Transverse colon (tissue), 4 donors: Measurements from ENCODE around the gene ARHGAP10. TPM values are rescaled to one million over a fixed set of nuclear protein-coding genes. Genes with fewer than 3 reads are reported as not detected.

ENCODE experiments used
- DNase-seq: peaks from one replicate; pipeline ENCODE4 v3.0.0-alpha.2; 2019
- H3K27ac ChIP-seq, 4 donors: fragments of 200-600 bp; sonication (generic); 2 replicates each; pipeline ENCODE4 v1.5.1; 2016 to 2018; ENCODE audit warnings: inconsistent platforms in 4 of 4
- H3K27me3 ChIP-seq: fragments of 200-600 bp; sonication (generic); 2 replicates; pipeline ENCODE4 v1.5.1; 2017; ENCODE audit warnings: inconsistent platforms
- H3K36me3 ChIP-seq, 4 donors: fragments of 200-600 bp; sonication (generic); 2 replicates each; pipeline ENCODE4 v1.5.1; 2017 to 2019; ENCODE audit warnings: inconsistent platforms in 4 of 4
- H3K4me1 ChIP-seq, 4 donors: fragments of 200-600 bp; sonication (generic); 2 replicates each; pipeline ENCODE4 v1.5.1; 2017 to 2020; ENCODE audit warnings: inconsistent platforms in 4 of 4
- H3K4me3 ChIP-seq, 4 donors: fragments of 200-600 bp; sonication (generic); 1 replicate in 1 of 4; 2 replicates in 3 of 4; pipeline versions ENCODE4 v1.5.1 to v1.6.1; 2017 to 2019; ENCODE audit warnings: inconsistent platforms in 4 of 4
- H3K9me3 ChIP-seq, 2 donors: fragments of 200-600 bp; sonication (generic); 2 replicates each; pipeline ENCODE4 v1.5.1; 2017 to 2019; ENCODE audit warnings: inconsistent platforms in 2 of 2
- EP300 ChIP-seq: sonication (generic); formaldehyde crosslinking; IDR thresholded peaks from one replicate; pipeline ENCODE4 v1.6.1; 2017; ENCODE audit warnings: antibody characterized with exemption, low read depth
- POLR2A ChIP-seq: fragments of 450-650 bp; IDR thresholded peaks from one replicate; pipeline ENCODE4 v1.6.1; 2016; ENCODE audit warnings: antibody characterized with exemption, mild to moderate bottlenecking, moderate library complexity
- POLR2AphosphoS5 ChIP-seq, 3 donors: sonication (generic); formaldehyde crosslinking; IDR thresholded peaks; one replicate each; pipeline ENCODE4 v1.6.1; 2016; ENCODE audit warnings: antibody characterized with exemption in 3 of 3
- WGBS, 2 donors: methylation state at CpG; one replicate each; pipeline ENCODE4 v1.1.5; 2018; ENCODE audit warnings: low coverage in 1 of 2; 5-methylcytosine and 5-hydroxymethylcytosine counted together
- in situ Hi-C, 4 donors: fragments of 200-750 bp; cut with MboI; loops; one replicate each; pipeline versions ENCODE4 v1.15.0 to v1.15.1; 2017; ENCODE audit warnings: low sequenced_read_pairs in 3 of 4, low pct_ligation_motif_present in 1 of 4, low pct_unique_long_range_greater_than_20kb in 1 of 4
- intact Hi-C: fragments of 100-400 bp; cut with DNase I; formaldehyde crosslinking; loops from one replicate; pipeline ENCODE4 v1.15.1; 2023; ENCODE audit warnings: low total_unique reads
- total RNA-seq, 4 donors: library from RNA; depleted of rRNA; stranded (reverse); fragments of >200 nt; gene quantifications; one replicate each; pipeline ENCODE4 v1.1.0, GENCODE V29; 2016
- TF ChIP-seq, protein P1 (sequence below), 5 experiments: fragments of 200-600 bp in 3 of 5; fragments of 450-650 bp in 2 of 5; sonication (generic) in 3 of 5; IDR thresholded peaks; 1 replicate in 2 of 5; 2 replicates in 3 of 5; pipeline ENCODE4 v1.5.1; 2016 to 2017; ENCODE audit warnings: antibody characterized with exemption in 5 of 5, inconsistent platforms in 3 of 5, mild to moderate bottlenecking in 2 of 5, moderate library complexity in 1 of 5

ARHGAP10 gene
- total RNA-seq, 4 donors from 2014 or later: 14.7 to 27.3 (median 22.9) TPM

DNA sequence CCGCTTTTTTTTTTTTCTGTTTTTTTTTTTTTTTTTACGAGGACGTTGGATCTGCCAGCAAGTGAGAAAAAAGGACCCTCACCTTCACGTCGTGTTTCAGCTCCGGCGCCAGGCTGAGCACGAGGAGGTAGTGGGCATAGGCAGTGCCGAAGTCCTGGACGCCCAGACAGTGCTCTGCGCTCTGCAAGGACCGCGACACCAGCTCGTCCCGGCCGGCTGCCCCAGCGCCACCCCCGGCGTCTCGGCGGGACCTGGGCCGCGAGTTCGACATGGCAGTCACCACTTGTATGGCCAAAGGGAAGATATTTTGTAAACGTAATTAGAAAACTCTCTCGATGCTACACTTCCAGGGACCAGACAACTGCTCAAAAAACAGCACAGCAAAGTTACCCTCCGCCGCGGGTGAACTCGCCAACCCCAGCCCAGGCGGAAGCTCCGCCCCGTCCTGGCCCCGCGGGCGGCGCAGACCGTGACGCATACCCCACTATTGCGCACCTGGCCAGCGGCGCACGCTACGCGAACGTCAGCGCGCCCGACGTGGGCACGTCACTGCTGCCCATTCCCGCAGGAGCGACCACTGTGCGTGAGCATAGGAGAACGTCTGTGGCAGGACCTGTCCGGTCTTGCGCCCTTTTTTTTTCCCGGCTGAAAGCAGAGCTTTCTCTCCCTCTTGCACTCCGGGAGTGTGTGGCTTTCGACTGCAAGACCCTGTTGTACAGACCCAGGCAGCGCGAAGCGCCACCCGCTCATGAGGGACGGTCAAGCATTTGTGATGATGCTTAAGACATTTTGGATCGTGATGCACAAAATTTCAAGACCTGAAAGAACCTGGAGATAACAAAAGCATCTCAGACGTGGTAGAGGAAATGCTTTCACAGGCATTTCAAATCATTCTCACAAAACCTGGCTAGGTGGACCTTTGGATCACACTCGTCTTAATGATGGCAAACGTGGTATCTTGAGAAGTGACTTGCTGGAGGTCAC lies 47.9 kb upstream of the ARHGAP10 start, which contains the start of gene PRMT9:
TSS of gene PRMT9 (minus strand) at position 447 of the 984 bp plus-strand sequence. CDS start at position 271, 176 bp downstream.
- intact Hi-C loops: no loop called here
- in situ Hi-C loops: no loop called here
- peak; percentile 94 for DNase-seq
- Histone ChIP-seq H3K9me3 (no peaks in the 10 kb centered on the region), H3K36me3 (no peaks in the 10 kb centered on the region), H3K27me3 (no peaks in the 10 kb centered on the region), H3K4me1 (peaks cover 6 to 19% (median 11%) of the 10 kb centered on the region in 4 donors), H3K4me3 (peak within 1 kb of the TSS; percentile 52 to 85 (median 70)), H3K27ac (peak within 1 kb of the TSS; percentile 89 to 93 (median 90))
- WGBS, 2 donors: 0% methylated on average over 5 to 55 of the region's 69 CpGs
- TF ChIP-seq POLR2AphosphoS5 (IDR thresholded peaks at IDR 0.05): peak; percentile 94 to 95 (median 94)
- peak; percentile 82 for TF ChIP-seq POLR2A
- peak; percentile 86 for TF ChIP-seq EP300
- TF ChIP-seq, protein P1, sequence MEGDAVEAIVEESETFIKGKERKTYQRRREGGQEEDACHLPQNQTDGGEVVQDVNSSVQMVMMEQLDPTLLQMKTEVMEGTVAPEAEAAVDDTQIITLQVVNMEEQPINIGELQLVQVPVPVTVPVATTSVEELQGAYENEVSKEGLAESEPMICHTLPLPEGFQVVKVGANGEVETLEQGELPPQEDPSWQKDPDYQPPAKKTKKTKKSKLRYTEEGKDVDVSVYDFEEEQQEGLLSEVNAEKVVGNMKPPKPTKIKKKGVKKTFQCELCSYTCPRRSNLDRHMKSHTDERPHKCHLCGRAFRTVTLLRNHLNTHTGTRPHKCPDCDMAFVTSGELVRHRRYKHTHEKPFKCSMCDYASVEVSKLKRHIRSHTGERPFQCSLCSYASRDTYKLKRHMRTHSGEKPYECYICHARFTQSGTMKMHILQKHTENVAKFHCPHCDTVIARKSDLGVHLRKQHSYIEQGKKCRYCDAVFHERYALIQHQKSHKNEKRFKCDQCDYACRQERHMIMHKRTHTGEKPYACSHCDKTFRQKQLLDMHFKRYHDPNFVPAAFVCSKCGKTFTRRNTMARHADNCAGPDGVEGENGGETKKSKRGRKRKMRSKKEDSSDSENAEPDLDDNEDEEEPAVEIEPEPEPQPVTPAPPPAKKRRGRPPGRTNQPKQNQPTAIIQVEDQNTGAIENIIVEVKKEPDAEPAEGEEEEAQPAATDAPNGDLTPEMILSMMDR (IDR thresholded peaks at IDR 0.05): no peak

DNA sequence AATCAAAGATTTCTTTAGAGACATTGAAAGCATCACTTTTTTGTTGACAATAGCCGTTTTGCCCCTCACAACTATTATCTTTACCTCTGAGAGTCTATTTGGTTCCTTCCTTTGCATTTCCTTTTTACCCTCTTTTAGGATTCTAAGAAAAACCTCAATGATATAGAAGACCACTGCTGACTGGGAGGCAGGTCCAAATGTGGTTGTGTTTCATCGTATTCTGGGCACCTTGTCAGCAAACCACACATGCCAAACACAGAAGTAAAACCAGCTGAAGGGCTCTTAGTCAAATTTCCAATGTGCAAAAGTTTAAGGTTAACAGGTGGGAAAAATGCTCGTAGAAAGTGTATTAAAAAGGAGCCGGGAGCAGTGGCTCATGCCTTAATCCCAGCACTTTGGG lies 42.8 kb upstream of the ARHGAP10 start:
- 52 to 100% methylated on average over 1 to 4 of the region's 4 CpGs for WGBS, 2 donors
- in situ Hi-C loops: no loop called here

DNA sequence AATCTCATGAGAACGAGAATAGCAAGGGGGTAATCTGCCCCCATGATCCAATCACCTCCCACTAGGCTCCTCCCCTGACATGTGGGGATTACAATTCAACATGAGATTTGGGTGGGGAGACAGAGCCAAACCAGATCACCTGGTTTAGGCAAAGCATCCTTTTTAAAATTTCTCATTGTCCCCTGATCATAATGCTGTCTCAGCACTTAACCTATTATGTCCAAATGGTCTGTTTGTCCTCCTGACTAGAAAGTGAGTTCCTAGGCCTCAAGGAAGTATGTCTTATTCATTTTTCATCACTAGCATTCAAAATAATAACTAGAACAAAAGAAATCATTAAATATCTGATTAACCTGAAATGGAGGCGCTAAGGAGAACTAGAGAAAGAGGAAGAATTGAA lies 40.1 kb upstream of the ARHGAP10 start:
- H3K36me3 ChIP-seq: no peaks in the 10 kb centered on the region
- peaks cover 3% of the 10 kb centered on the region for H3K27me3 ChIP-seq
- no peak overlapping the region for H3K4me3 ChIP-seq
- H3K9me3 ChIP-seq: no peaks in the 10 kb centered on the region
- no peak overlapping the region for H3K27ac ChIP-seq
- peaks cover 0 to 9% (median 0%) of the 10 kb centered on the region in 4 donors for H3K4me1 ChIP-seq
- 78 to 100% methylated on average over 1 to 2 of the region's 2 CpGs for WGBS, 2 donors
- TF ChIP-seq EP300 (no peak), POLR2AphosphoS5 (IDR thresholded peaks at IDR 0.05) (no peak), POLR2A (no peak)
- TF ChIP-seq, protein P1 (IDR thresholded peaks at IDR 0.05): no peak
- in situ Hi-C loops (no loop called here), intact Hi-C loops (no loop called here)
- DNase-seq: no peak

More for the DNA sequence above, 42.8 kb upstream of the ARHGAP10 start:
- Histone ChIP-seq H3K27ac (no peak overlapping the region), H3K4me1 (peaks cover 0 to 16% (median 3%) of the 10 kb centered on the region in 4 donors), H3K36me3 (no peaks in the 10 kb centered on the region), H3K27me3 (peaks cover 3% of the 10 kb centered on the region), H3K4me3 (no peak overlapping the region), H3K9me3 (no peaks in the 10 kb centered on the region)
- no peak for DNase-seq
- no peak for TF ChIP-seq POLR2AphosphoS5 (IDR thresholded peaks at IDR 0.05)
- TF ChIP-seq, protein P1 (IDR thresholded peaks at IDR 0.05): no peak
- no peak for TF ChIP-seq EP300
- no peak for TF ChIP-seq POLR2A
- intact Hi-C loops: no loop called here

DNA sequence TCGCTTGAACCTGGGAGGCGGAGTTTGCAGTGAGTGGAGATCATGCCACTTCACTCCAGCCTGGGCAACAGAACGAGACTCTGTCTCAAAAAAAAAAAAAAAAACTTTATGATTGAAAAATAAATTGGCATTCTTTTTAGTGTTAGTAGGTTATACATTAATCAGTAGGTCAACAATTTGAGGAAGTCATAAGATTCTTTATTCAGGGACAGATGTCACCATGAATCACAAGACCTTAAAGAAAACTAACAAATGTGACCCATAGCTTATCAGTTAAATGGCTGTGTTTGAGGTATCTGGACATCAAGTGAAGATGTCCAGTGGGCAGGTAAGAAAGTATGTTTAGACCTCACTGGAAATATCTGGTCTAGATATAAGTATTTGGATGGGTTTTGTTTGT lies 38.7 kb upstream of the ARHGAP10 start:
- in situ Hi-C loops: no loop called here
- no peak for DNase-seq
- no peaks in the 10 kb centered on the region for H3K36me3 ChIP-seq
- no peak for TF ChIP-seq EP300
- TF ChIP-seq, protein P1 (IDR thresholded peaks at IDR 0.05): no peak
- no peak for TF ChIP-seq POLR2A
- TF ChIP-seq POLR2AphosphoS5 (IDR thresholded peaks at IDR 0.05): no peak
- 45 to 53% methylated on average over 3 of the region's 3 CpGs for WGBS, 2 donors
- peaks cover 3% of the 10 kb centered on the region for H3K27me3 ChIP-seq
- H3K27ac ChIP-seq: no peak overlapping the region
- intact Hi-C loops: no loop called here
- no peak overlapping the region for H3K4me3 ChIP-seq
- H3K9me3 ChIP-seq: no peaks in the 10 kb centered on the region
- H3K4me1 ChIP-seq: peaks cover 0 to 9% (median 0%) of the 10 kb centered on the region in 4 donors
